ENCODE data around the gene ISG20.

Gene ISG20

DNA sequence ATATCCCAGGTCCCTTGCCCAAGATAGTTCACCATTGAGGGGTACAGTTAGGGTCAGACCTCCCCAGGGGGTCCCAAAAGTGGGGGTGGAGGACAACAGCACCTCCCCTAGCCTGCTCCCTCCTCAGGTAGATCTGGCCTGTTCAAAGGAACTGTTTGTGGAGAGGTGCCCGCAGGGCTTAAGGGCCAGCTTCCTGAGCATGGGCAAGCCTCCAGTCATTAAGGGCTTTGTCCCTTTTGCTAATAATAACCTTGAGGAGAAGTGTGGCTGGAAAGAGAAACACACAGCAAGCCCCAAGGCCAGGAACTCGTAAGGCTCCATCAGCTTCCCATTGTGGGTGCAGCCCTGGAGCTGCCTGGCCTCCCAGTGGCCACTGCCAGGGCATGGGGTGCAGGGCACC lies 47.4 kb downstream of the ISG20 start:
- in situ Hi-C loops (cut with MboI; ENCODE audit: low pct_unique_long_range_greater_than_20kb, low sequenced_read_pairs, unreplicated experiment): no loop called here
- TF ChIP-seq, protein P1, sequence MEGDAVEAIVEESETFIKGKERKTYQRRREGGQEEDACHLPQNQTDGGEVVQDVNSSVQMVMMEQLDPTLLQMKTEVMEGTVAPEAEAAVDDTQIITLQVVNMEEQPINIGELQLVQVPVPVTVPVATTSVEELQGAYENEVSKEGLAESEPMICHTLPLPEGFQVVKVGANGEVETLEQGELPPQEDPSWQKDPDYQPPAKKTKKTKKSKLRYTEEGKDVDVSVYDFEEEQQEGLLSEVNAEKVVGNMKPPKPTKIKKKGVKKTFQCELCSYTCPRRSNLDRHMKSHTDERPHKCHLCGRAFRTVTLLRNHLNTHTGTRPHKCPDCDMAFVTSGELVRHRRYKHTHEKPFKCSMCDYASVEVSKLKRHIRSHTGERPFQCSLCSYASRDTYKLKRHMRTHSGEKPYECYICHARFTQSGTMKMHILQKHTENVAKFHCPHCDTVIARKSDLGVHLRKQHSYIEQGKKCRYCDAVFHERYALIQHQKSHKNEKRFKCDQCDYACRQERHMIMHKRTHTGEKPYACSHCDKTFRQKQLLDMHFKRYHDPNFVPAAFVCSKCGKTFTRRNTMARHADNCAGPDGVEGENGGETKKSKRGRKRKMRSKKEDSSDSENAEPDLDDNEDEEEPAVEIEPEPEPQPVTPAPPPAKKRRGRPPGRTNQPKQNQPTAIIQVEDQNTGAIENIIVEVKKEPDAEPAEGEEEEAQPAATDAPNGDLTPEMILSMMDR (IDR thresholded peaks at IDR 0.05; ENCODE audit: extremely low read depth, insufficient read depth, missing control alignments): no peak
- no peak for DNase-seq (ENCODE audit: low spot score)

DNA sequence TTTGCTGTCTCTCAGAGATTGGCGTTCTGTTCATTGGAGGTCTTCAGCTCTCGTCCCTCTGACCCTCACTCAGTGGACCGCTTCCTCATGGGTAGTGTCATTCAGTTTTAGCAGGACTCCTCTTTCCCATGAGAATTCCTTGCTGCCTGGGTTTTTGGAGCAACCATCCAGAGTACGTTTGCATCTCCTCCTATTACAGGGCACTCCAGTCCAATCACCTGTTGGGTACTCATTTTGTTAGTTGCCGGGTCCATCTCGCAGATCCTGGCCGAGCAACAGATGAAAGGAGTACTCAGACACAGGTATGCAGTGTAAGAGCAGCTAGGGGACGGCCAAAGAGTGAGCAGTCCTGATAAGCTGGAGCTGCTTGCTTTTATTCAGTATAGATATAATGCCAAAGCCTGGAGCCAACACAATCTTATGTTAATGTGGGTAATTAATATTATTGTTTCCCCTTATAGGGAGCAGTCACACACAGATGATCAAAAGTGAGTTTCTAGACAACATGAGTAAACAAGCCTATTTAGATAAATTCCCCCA lies 49.6 kb downstream of the ISG20 start:
- TF ChIP-seq, protein P1 (IDR thresholded peaks at IDR 0.05; ENCODE audit: extremely low read depth, insufficient read depth, missing control alignments): no peak
- no peak for DNase-seq (ENCODE audit: low spot score)
- in situ Hi-C loops (cut with MboI; ENCODE audit: low pct_unique_long_range_greater_than_20kb, low sequenced_read_pairs, unreplicated experiment): no loop called here

DNA sequence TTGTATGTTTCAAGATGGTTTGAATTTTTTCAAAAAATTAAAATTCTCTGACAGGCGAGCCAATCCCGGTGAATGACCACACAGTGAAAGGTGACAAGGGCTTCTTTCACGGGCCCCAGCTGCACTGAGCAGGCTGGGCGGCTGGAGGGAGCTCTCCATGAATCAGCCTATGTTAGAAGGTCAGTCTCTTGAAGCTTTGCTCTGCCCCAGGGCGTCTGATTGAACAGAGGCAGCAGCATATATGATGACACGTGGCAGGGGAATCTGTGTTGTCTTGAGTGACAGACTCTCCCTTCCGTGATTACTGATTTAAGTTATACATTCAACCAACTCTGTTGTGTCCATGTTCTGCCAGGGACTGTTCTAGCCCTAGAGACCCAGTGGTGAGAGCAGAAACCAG lies 51.5 kb downstream of the ISG20 start:
- in situ Hi-C loops (cut with MboI; ENCODE audit: low pct_unique_long_range_greater_than_20kb, low sequenced_read_pairs, unreplicated experiment): no loop called here
- TF ChIP-seq, protein P1 (IDR thresholded peaks at IDR 0.05; ENCODE audit: extremely low read depth, insufficient read depth, missing control alignments): no peak
- no peak for DNase-seq (ENCODE audit: low spot score)

DNA sequence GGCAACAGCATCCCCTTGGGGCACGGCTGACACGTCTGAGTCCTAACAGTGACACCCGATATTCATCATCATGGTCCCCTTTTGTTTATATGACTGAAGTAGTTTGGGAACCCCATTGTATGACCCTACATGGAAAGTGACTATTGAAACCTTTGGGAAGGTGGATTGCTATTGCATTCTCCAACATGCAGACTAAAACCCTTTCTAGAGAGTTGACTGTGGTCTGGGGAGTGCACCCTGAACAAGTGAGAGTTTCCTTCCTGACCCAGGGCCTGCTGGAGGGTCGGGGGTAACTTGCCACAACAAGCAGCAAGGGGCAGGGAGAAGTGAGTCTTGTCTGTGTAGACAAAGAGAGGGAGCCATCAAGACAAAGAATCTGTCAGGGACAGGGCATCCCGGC lies 54.4 kb downstream of the ISG20 start:
- no peak for DNase-seq (ENCODE audit: low spot score)
- in situ Hi-C loops (cut with MboI; ENCODE audit: low pct_unique_long_range_greater_than_20kb, low sequenced_read_pairs, unreplicated experiment): no loop called here

DNA sequence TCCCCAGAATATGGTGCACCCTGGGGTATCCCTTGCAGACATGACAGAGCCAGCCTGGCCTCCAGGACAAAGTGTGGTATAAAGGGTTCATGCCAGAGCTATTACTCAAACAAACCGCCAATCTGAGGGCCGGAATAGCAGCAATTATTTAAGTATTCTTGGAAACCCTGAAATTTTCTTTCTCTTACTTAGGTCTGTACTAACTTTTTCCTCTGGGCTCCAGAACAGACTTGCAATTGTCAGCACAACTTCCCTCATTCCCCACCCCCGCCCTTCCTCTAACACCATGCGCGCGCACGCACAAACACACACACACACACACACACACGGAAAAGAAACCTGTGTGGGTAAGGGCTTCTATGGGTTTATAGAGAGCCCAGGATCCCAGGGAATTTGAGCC lies 56.3 kb downstream of the ISG20 start:
- TF ChIP-seq, protein P1 (IDR thresholded peaks at IDR 0.05; ENCODE audit: extremely low read depth, insufficient read depth, missing control alignments): no peak
- no peak for DNase-seq (ENCODE audit: low spot score)
- in situ Hi-C loops (cut with MboI; ENCODE audit: low pct_unique_long_range_greater_than_20kb, low sequenced_read_pairs, unreplicated experiment): no loop called here

More for the DNA sequence above, 54.4 kb downstream of the ISG20 start:
- TF ChIP-seq, protein P1 (IDR thresholded peaks at IDR 0.05; ENCODE audit: extremely low read depth, insufficient read depth, missing control alignments): no peak

DNA sequence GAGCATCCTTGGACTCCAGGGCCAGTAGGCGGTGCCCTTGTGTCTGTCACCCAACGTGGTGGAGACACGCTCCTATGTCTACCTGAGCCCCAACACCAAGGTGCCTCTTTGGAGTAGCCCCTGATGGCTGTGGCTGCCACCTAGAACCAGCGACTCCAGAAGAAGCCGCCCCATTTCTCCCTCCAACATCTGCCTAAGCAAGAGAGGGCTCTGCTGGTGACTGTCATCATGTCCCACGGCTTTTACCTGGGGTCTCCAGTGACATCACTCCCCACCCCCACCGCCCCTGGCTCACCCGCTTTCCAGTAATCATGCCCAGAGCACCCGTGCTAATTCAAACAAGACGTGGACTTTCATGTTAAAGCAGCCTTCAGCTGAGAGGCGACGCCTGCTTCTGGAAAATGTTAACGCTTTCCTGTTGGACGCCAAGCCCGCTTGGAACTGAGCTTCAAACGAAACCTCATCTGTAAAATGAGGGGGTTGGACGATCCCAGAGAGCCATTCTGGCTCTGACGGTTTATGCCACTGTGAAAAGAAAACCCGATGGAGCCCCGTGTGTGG lies 57.0 kb downstream of the ISG20 start:
- in situ Hi-C loops (cut with MboI; ENCODE audit: low pct_unique_long_range_greater_than_20kb, low sequenced_read_pairs, unreplicated experiment): no loop called here
- DNase-seq (ENCODE audit: low spot score): no peak
- TF ChIP-seq, protein P1 (IDR thresholded peaks at IDR 0.05; ENCODE audit: extremely low read depth, insufficient read depth, missing control alignments): no peak
